Naive thymus-derived CD4-positive, alpha-beta T cell (primary cell): Measurements from ENCODE around the gene SENP1. TPM values are rescaled to one million over a fixed set of nuclear protein-coding genes. Genes with fewer than 3 reads are reported as not detected.

Source experiments
- ATAC-seq: fragments of 150-1000 bp; cut with Tn5 transposase; 2 replicates; pipeline ENCODE4 v1.10.0; 2021; ENCODE audit warnings: mild to moderate bottlenecking, moderate library complexity
- CTCF ChIA-PET: fragments of 350-600 bp; sonication (Branson Sonifier 250); formaldehyde crosslinking; loops from one replicate; lab custom pipeline; 2021; ENCODE audit warnings: antibody characterized with exemption; lab: Charles Lee
- POLR2A ChIA-PET: fragments of 350-600 bp; sonication (Branson Sonifier 250); formaldehyde crosslinking; loops from one replicate; lab custom pipeline; 2021; ENCODE audit warnings: antibody characterized with exemption, inconsistent platforms; lab: Charles Lee
- DNase-seq, 9 donors: peaks; one replicate each; pipeline versions ENCODE4 v3.0.0 to v3.0.0-alpha.2; 2020 to 2022; ENCODE audit warnings: mixed read lengths in 1 of 9
- H3K27ac ChIP-seq: one replicate; pipeline ENCODE4 v1.7.0; 2013; ENCODE audit warnings: mild to moderate bottlenecking, low read depth, low read length, moderate library complexity
- H3K27me3 ChIP-seq, 2 donors: one replicate each; pipeline ENCODE4 v1.7.0; 2013; ENCODE audit warnings: low read length in 2 of 2, mild to moderate bottlenecking in 2 of 2, moderate library complexity in 2 of 2; ENCODE audit not compliant: control insufficient read depth in 2 of 2, insufficient read depth in 2 of 2
- H3K36me3 ChIP-seq, 3 experiments: 1 replicate in 2 of 3; 2 replicates in 1 of 3; pipeline ENCODE4 v1.7.0; 2013; ENCODE audit warnings: low read length in 3 of 3, mild to moderate bottlenecking in 3 of 3, moderate library complexity in 1 of 3; ENCODE audit not compliant: insufficient read depth in 3 of 3, control insufficient read depth in 2 of 3
- H3K4me1 ChIP-seq, 2 donors: one replicate each; pipeline ENCODE4 v1.7.0; 2013; ENCODE audit warnings: low read length in 2 of 2, mild to moderate bottlenecking in 2 of 2, moderate library complexity in 1 of 2; ENCODE audit not compliant: control insufficient read depth in 2 of 2, insufficient read depth in 2 of 2
- H3K4me3 ChIP-seq: 2 replicates; pipeline ENCODE4 v1.7.0; 2013; ENCODE audit warnings: mild to moderate bottlenecking, low read length
- H3K9me3 ChIP-seq, 3 experiments: 1 replicate in 2 of 3; 2 replicates in 1 of 3; pipeline ENCODE4 v1.7.0; 2013; ENCODE audit warnings: low read length in 3 of 3; ENCODE audit not compliant: control insufficient read depth in 2 of 3
- H3K27ac Mint-ChIP-seq, 9 donors: one replicate each; pipeline ENCODE4 v1.8.0; 2020 to 2022; ENCODE audit warnings: mixed read lengths in 9 of 9, mild to moderate bottlenecking in 8 of 9, moderate library complexity in 5 of 9, inconsistent platforms in 2 of 9
- H3K27me3 Mint-ChIP-seq, 5 donors: one replicate each; pipeline ENCODE4 v1.8.0; 2021 to 2022; ENCODE audit warnings: mixed read lengths in 5 of 5, mild to moderate bottlenecking in 1 of 5
- H3K36me3 Mint-ChIP-seq, 5 donors: one replicate each; pipeline ENCODE4 v1.8.0; 2020 to 2022; ENCODE audit warnings: mixed read lengths in 5 of 5, mild to moderate bottlenecking in 3 of 5, inconsistent platforms in 1 of 5
- H3K4me1 Mint-ChIP-seq, 7 donors: one replicate each; pipeline ENCODE4 v1.8.0; 2020 to 2022; ENCODE audit warnings: mixed read lengths in 7 of 7, mild to moderate bottlenecking in 3 of 7, inconsistent platforms in 1 of 7
- H3K4me3 Mint-ChIP-seq, 10 donors: one replicate each; pipeline ENCODE4 v1.8.0; 2020 to 2022; ENCODE audit warnings: mild to moderate bottlenecking in 10 of 10, mixed read lengths in 10 of 10, moderate library complexity in 6 of 10, inconsistent platforms in 2 of 10
- H3K9me3 Mint-ChIP-seq, 11 donors: one replicate each; pipeline ENCODE4 v1.8.0; 2020 to 2022; ENCODE audit warnings: mixed read lengths in 11 of 11, mild to moderate bottlenecking in 4 of 11, inconsistent platforms in 1 of 11, moderate library complexity in 1 of 11
- intact Hi-C, 2 donors: fragments of 100-400 bp; cut with micrococcal nuclease; formaldehyde crosslinking; loops; one replicate each; pipeline ENCODE4 v1.15.1; 2023
- polyA plus RNA-seq, 2 donors: library from polyadenylated mRNA; unstranded; fragments of 300-500 nt; fragmentation: Illumina TruSeq; gene quantifications; one replicate each; pipeline ENCODE4 v1.2.3, GENCODE V29; 2021
- total RNA-seq, 6 experiments: library from RNA in 5 of 6; stranded (reverse) in 5 of 6; gene quantifications; 1 replicate in 5 of 6; 2 replicates in 1 of 6; pipeline ENCODE4 v1.2.3 and lab custom pipeline; 2021 to 2026

The SENP1 gene
- total and polyA plus RNA-seq, 7 experiments from 2014 or later, result 12.0 to 41.9 (median 23.2) TPM

DNA sequence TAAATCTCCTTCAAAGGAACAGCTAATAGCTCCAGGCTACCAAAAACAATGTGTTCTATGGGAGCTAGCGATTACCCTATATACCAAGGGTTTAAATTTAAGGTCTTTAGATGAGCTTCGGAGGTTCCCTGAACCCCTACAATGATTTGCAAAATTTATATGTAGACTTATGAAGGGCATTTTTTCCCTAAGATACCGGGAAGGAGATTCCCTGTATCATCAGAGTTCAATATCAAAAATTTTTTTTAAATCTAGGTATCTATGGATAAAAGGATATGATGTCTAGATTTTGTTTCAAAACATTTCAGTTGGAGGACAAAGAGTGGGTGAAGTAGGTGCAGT lies 83.7 kb downstream of the SENP1 start:
- intact Hi-C loops, result no loop called here
- DNase-seq (no peak), ATAC-seq (no peak)
- H3K27ac Mint-ChIP-seq, result no peak overlapping the region
- Histone ChIP-seq H3K27ac (no peak overlapping the region), H3K4me1 (no peaks in the 10 kb centered on the region), H3K4me3 (no peak overlapping the region), H3K36me3 (no peaks in the 10 kb centered on the region), H3K9me3 (no peaks in the 10 kb centered on the region), H3K27me3 (no peaks in the 10 kb centered on the region)
- ChIA-PET CTCF (no interaction called here), POLR2A (no interaction called here)
- H3K4me3 Mint-ChIP-seq, result peak overlapping the region in 1 of 10 donors; percentile 18
- no peaks in the 10 kb centered on the region for H3K4me1 Mint-ChIP-seq
- no peaks in the 10 kb centered on the region for H3K36me3 Mint-ChIP-seq
- H3K9me3 Mint-ChIP-seq, result no peaks in the 10 kb centered on the region
- H3K27me3 Mint-ChIP-seq, result peaks cover 20 to 41% (median 22%) of the 10 kb centered on the region in 5 donors

DNA sequence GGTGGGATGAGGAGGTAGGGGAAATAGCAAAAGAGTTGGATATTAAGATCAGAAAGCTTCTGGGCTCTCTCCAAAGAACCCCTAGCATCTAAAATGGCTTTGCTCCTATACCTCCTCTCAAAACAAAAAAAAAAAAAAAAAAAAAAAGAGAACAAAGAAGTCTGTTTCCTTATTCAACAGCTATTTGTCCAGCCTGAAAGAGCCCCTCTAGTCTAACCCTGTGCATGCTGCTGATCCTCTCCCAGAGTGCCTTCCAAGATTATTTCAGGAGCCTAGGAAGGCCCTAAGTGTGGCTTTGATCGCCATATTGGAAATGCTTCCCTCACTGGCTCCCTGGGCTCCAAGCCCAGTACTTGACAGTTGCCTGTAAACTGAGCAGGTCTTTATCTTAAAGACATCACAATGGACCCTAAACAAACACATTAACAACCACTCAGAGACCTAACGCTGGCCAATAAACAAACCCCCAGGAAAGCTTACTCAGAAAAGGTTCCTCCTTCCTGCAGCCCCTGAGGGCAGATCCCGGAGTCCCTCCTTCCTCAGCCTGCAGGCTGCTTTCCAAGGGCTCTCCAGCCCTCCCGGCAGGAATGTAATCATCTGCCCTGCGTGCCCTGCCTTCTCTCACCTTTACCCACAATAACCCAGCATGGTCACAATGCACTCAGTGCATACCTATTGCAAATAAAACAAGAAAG lies 84.2 kb downstream of the SENP1 start:
- no peaks in the 10 kb centered on the region for H3K9me3 Mint-ChIP-seq
- no peaks in the 10 kb centered on the region for H3K36me3 Mint-ChIP-seq
- no peaks in the 10 kb centered on the region for H3K27me3 ChIP-seq
- H3K27ac Mint-ChIP-seq, result peak overlapping the region in 1 of 9 donors; percentile 78
- intact Hi-C loops, result no loop called here
- CTCF ChIA-PET, result interaction anchor here (0.6 kb wide), 1 partner anchor 20 kb away, joined by 3 read pairs; no protein-coding TSS in a partner anchor
- no peak overlapping the region for H3K27ac ChIP-seq
- H3K27me3 Mint-ChIP-seq, result peaks cover 20 to 46% (median 22%) of the 10 kb centered on the region in 5 donors
- no peaks in the 10 kb centered on the region for H3K4me1 Mint-ChIP-seq
- peak overlapping the region in 1 of 10 donors; percentile 18 for H3K4me3 Mint-ChIP-seq
- no peak overlapping the region for H3K4me3 ChIP-seq
- ATAC-seq (no peak), DNase-seq (no peak)
- H3K9me3 ChIP-seq, result no peaks in the 10 kb centered on the region
- POLR2A ChIA-PET, result interaction anchor here (0.7 kb wide), 1 partner anchor 107 kb away, joined by 7 read pairs; no protein-coding TSS in a partner anchor
- H3K4me1 ChIP-seq, result no peaks in the 10 kb centered on the region
- no peaks in the 10 kb centered on the region for H3K36me3 ChIP-seq

DNA sequence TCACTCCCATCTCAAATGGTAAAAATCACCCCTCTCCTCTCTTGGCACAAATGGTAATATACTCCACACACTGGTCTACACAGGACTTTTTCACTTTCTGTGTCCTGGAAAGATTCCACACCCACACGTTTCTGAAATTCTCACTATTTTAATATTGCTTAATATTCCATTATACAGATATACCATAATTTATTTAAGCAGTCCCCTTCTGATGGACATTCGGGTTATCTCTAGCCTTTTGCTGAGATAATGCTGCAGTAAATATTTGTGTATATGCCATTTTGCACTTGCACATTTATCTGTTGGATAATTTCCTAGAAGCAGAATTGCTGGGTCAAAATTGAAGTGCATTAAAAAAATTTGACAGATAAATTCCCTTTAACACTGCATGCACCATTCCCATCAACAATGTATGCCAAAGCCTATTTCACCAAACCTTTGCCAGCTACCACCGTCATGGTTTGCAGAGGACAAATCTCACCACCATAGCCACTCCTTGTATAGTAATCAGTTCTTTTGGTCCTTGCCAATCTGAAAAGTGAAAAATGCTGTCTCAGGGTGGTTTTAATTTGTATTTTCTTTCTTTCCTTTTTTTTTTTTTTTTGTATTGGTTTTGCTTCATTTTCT lies 86.1 kb downstream of the SENP1 start:
- H3K4me1 Mint-ChIP-seq, result no peaks in the 10 kb centered on the region
- no peaks in the 10 kb centered on the region for H3K9me3 Mint-ChIP-seq
- no peak overlapping the region for H3K4me3 Mint-ChIP-seq
- no peaks in the 10 kb centered on the region for H3K36me3 Mint-ChIP-seq
- no peaks in the 10 kb centered on the region for H3K27me3 ChIP-seq
- intact Hi-C loops, result no loop called here
- H3K27ac ChIP-seq, result no peak overlapping the region
- ATAC-seq (no peak), DNase-seq (no peak)
- CTCF ChIA-PET, result no interaction called here
- no peaks in the 10 kb centered on the region for H3K36me3 ChIP-seq
- no peak overlapping the region for H3K27ac Mint-ChIP-seq
- no peaks in the 10 kb centered on the region for H3K9me3 ChIP-seq
- no peaks in the 10 kb centered on the region for H3K4me1 ChIP-seq
- H3K4me3 ChIP-seq, result no peak overlapping the region
- POLR2A ChIA-PET, result no interaction called here
- peaks cover 20 to 62% (median 22%) of the 10 kb centered on the region in 5 donors for H3K27me3 Mint-ChIP-seq

DNA sequence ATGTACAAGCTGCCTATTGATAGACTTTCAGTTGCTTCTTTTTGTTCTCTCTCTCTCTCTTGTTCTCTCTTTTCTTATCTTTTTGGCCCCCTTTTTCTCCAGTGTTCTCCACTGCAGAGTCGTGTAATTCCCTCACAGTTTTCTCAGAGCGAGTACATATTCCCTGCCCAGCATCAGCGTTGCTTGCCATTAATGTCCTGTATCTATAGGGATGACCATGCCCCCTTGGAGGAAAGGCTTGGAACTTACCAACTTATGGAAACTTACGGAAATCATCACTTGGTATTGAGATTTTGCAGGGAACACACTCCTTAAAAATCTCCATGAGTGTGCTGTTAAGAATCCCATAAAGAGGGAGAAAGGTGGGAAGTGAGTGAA lies 87.3 kb downstream of the SENP1 start:
- POLR2A ChIA-PET, result no interaction called here

DNA sequence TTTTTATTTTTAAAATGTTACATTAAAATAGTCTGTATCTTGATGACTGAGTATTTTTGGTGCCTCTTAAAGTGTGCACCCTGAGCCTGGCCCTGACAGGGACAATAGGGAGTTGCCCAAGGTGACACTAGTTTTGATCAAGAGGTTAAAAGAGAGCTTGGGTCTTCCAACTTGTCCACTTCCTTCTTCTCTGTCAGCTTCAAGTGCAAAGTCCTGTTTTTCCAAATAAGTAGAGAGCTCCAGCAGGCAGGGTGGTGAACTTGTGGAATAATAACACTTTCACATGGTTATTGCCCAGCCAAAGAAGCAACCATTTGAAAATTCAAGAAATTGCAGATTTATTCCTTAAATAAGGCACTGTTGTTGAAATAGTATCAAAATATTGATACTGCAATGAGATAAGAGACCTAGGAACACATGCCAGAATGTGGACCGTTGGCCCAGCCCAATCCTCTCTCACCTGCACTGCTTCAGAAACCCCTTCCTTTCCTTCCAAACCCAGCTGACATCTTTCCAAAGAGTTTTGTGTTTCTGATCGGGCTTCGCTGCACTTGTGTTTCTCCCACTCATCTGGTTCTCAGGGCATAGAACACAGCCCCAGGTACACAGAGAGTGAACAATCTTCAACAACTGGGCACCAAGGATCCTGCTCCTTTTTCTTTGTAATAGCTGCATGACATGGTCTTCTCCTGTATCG lies 87.8 kb downstream of the SENP1 start:
- no peak overlapping the region for H3K4me3 ChIP-seq
- no peaks in the 10 kb centered on the region for H3K36me3 ChIP-seq
- ChIA-PET POLR2A (interaction anchor here (1.7 kb wide), 1 partner anchor 14 kb away, joined by 5 read pairs; the partner anchor contains the start of gene COL2A1), CTCF (no interaction called here)
- no peak overlapping the region for H3K4me3 Mint-ChIP-seq
- ATAC-seq, result no peak
- H3K27me3 Mint-ChIP-seq, result peaks cover 20 to 69% (median 26%) of the 10 kb centered on the region in 5 donors
- intact Hi-C loops, result no loop called here
- H3K27me3 ChIP-seq, result no peaks in the 10 kb centered on the region
- no peak overlapping the region for H3K27ac ChIP-seq
- no peak overlapping the region for H3K27ac Mint-ChIP-seq
- DNase-seq, result no peak
- no peaks in the 10 kb centered on the region for H3K4me1 ChIP-seq
- H3K36me3 Mint-ChIP-seq, result no peaks in the 10 kb centered on the region
- no peaks in the 10 kb centered on the region for H3K9me3 ChIP-seq
- H3K4me1 Mint-ChIP-seq, result no peaks in the 10 kb centered on the region
- H3K9me3 Mint-ChIP-seq, result no peaks in the 10 kb centered on the region

More for the DNA sequence above, 87.3 kb downstream of the SENP1 start:
- no peaks in the 10 kb centered on the region for H3K4me1 Mint-ChIP-seq
- CTCF ChIA-PET, result no interaction called here
- intact Hi-C loops, result no loop called here
- no peak overlapping the region for H3K27ac Mint-ChIP-seq
- Histone ChIP-seq H3K9me3 (no peaks in the 10 kb centered on the region), H3K4me3 (no peak overlapping the region), H3K27ac (no peak overlapping the region), H3K36me3 (no peaks in the 10 kb centered on the region), H3K27me3 (no peaks in the 10 kb centered on the region), H3K4me1 (no peaks in the 10 kb centered on the region)
- ATAC-seq (no peak), DNase-seq (no peak)
- H3K4me3 Mint-ChIP-seq, result no peak overlapping the region
- H3K36me3 Mint-ChIP-seq, result no peaks in the 10 kb centered on the region
- H3K9me3 Mint-ChIP-seq, result no peaks in the 10 kb centered on the region
- peaks cover 20 to 70% (median 26%) of the 10 kb centered on the region in 5 donors for H3K27me3 Mint-ChIP-seq

DNA sequence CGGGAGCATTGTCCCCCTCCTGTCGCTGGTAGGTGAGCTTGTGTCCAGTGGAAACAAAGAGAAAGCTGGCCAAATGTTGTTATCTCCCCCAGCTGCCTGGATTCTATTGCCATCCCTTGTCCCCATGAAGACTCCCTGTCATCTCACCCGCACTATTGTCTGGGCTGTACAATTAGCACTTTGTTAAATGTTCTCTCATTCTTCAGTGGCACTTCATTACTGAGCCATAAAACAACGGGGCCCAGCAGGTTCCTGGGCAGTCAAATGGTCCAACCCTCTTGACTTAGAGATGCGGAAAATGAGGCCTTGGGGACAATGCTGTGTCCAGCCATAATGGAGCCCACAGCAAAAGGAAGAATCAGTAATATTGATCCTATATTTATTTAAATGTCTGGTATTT lies 88.4 kb downstream of the SENP1 start:
- Histone ChIP-seq H3K27ac (no peak overlapping the region), H3K4me1 (no peaks in the 10 kb centered on the region), H3K4me3 (no peak overlapping the region), H3K9me3 (no peaks in the 10 kb centered on the region), H3K27me3 (no peaks in the 10 kb centered on the region), H3K36me3 (no peaks in the 10 kb centered on the region)
- H3K9me3 Mint-ChIP-seq, result no peaks in the 10 kb centered on the region
- peaks cover 19 to 74% (median 31%) of the 10 kb centered on the region in 5 donors for H3K27me3 Mint-ChIP-seq
- H3K36me3 Mint-ChIP-seq, result no peaks in the 10 kb centered on the region
- intact Hi-C loops, result no loop called here
- CTCF ChIA-PET, result no interaction called here
- ATAC-seq, result no peak
- no peaks in the 10 kb centered on the region for H3K4me1 Mint-ChIP-seq
- POLR2A ChIA-PET, result interaction anchor here (1.7 kb wide), 1 partner anchor 13 kb away, joined by 5 read pairs; the partner anchor contains the start of gene COL2A1
- DNase-seq, result no peak
- no peak overlapping the region for H3K27ac Mint-ChIP-seq
- H3K4me3 Mint-ChIP-seq, result no peak overlapping the region
